DND-41 (cell line): ENCODE data around the gene TRIM59.

Experiments used
- EZH2 ChIP-seq: IDR thresholded peaks from 3 replicates; pipeline ENCODE4 v1.6.1; 2012; ENCODE audit warnings: borderline replicate concordance, low read depth, mild to moderate bottlenecking, moderate library complexity, low read length, inconsistent platforms; ENCODE audit not compliant: severe bottlenecking
- TF ChIP-seq, protein P1 (sequence below): IDR thresholded peaks from 2 replicates; pipeline ENCODE4 v1.5.1; 2012; ENCODE audit warnings: borderline replicate concordance, low read length, moderate library complexity, mild to moderate bottlenecking; ENCODE audit not compliant: poor library complexity, severe bottlenecking; ENCODE audit errors: extremely low read depth

DNA sequence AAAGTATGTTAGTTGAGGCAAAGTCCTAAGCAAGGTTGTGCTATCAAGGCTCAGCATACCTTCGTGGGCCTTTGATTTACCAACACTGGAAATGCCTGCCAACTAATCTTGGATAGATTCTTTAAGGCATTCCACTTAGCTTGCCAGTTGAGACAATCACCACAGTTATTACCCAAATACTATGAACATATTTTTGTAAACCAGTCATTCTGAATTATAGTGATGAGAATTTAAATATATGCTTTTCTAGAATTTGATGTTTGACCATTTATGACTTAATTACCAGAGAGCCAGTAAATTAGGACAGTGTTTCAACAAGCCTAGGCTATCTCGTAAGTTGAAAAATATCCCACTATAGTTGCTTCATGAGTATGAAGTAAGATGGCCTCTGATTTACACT, 15.5 kb downstream of the TRIM59 start:
- TF ChIP-seq, protein P1, sequence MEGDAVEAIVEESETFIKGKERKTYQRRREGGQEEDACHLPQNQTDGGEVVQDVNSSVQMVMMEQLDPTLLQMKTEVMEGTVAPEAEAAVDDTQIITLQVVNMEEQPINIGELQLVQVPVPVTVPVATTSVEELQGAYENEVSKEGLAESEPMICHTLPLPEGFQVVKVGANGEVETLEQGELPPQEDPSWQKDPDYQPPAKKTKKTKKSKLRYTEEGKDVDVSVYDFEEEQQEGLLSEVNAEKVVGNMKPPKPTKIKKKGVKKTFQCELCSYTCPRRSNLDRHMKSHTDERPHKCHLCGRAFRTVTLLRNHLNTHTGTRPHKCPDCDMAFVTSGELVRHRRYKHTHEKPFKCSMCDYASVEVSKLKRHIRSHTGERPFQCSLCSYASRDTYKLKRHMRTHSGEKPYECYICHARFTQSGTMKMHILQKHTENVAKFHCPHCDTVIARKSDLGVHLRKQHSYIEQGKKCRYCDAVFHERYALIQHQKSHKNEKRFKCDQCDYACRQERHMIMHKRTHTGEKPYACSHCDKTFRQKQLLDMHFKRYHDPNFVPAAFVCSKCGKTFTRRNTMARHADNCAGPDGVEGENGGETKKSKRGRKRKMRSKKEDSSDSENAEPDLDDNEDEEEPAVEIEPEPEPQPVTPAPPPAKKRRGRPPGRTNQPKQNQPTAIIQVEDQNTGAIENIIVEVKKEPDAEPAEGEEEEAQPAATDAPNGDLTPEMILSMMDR: no peak
- no peak for TF ChIP-seq EZH2
